Hepatocyte (in vitro differentiated cells): ENCODE results near the gene XYLB. TPM values are rescaled to one million over a fixed set of nuclear protein-coding genes. Genes with fewer than 3 reads are reported as not detected.

ENCODE experiments used
- DNase-seq: peaks from one replicate; pipeline ENCODE4 v3.0.0-alpha.2; 2016; ENCODE audit warnings: low spot score
- H2AFZ ChIP-seq: fragments of 200-600 bp; sonication (generic); 2 replicates; pipeline ENCODE4 v1.6.0; 2016; ENCODE audit warnings: antibody characterized with exemption, mild to moderate bottlenecking
- H3K27ac ChIP-seq: fragments of 200-600 bp; sonication (generic); 2 replicates; pipeline ENCODE4 v1.5.1; 2016; ENCODE audit warnings: mild to moderate bottlenecking
- H3K27me3 ChIP-seq: fragments of 200-600 bp; sonication (generic); 2 replicates; pipeline ENCODE4 v1.6.1; 2016
- H3K36me3 ChIP-seq: fragments of 200-600 bp; sonication (generic); replicated peaks from 2 replicates; pipeline ENCODE4 v1.5.1; 2016; ENCODE audit warnings: low read depth; ENCODE audit not compliant: insufficient read depth
- H3K4me1 ChIP-seq: fragments of 200-600 bp; sonication (generic); 2 replicates; pipeline ENCODE4 v1.5.1; 2016; ENCODE audit warnings: mild to moderate bottlenecking, moderate library complexity; ENCODE audit not compliant: insufficient read depth
- H3K4me2 ChIP-seq: fragments of 200-600 bp; sonication (generic); 2 replicates; pipeline ENCODE4 v1.6.0; 2016
- H3K4me3 ChIP-seq: fragments of 200-600 bp; sonication (generic); 2 replicates; pipeline ENCODE4 v1.5.1; 2016; ENCODE audit warnings: mild to moderate bottlenecking
- H3K79me2 ChIP-seq: fragments of 200-600 bp; sonication (generic); 2 replicates; pipeline ENCODE4 v1.6.0; 2017; ENCODE audit warnings: mild to moderate bottlenecking
- H3K9me2 ChIP-seq: fragments of 200-600 bp; sonication (generic); replicated peaks from 2 replicates; pipeline ENCODE4 v1.6.0; 2017; ENCODE audit warnings: mild to moderate bottlenecking; ENCODE audit not compliant: insufficient read depth
- H3K9me3 ChIP-seq: fragments of 200-600 bp; sonication (generic); 2 replicates; pipeline ENCODE4 v1.5.1; 2016; ENCODE audit warnings: low read depth, mild to moderate bottlenecking
- H4K20me1 ChIP-seq: fragments of 200-600 bp; sonication (generic); 2 replicates; pipeline ENCODE4 v1.6.0; 2016; ENCODE audit warnings: mild to moderate bottlenecking; ENCODE audit not compliant: insufficient read depth, poor library complexity, severe bottlenecking
- EZH2 ChIP-seq: fragments of 200-600 bp; sonication (generic); IDR thresholded peaks from 2 replicates; pipeline ENCODE4 v1.6.1; 2016; ENCODE audit warnings: antibody characterized with exemption, mild to moderate bottlenecking, borderline replicate concordance
- EZH2phosphoT487 ChIP-seq: fragments of 200-600 bp; sonication (generic); IDR thresholded peaks from one replicate; pipeline ENCODE4 v1.6.1; 2018; ENCODE audit warnings: antibody characterized with exemption, mild to moderate bottlenecking, low read depth, moderate library complexity; ENCODE audit not compliant: unreplicated experiment, severe bottlenecking
- WGBS: methylation state at CpG from one replicate; pipeline ENCODE4 v1.1.6; 2016; ENCODE audit warnings: low lambda C conversion rate; ENCODE audit errors: missing lambda C conversion rate; 5-methylcytosine and 5-hydroxymethylcytosine counted together
- polyA plus RNA-seq: library from polyadenylated mRNA; unstranded; fragments of >200 nt; fragmentation: Nextera tagmentation; extraction: Ambion mirVana; gene quantifications from 2 replicates; pipeline ENCODE4 v1.2.1, GENCODE V29; 2016
- total RNA-seq: library from RNA; depleted of rRNA; stranded (reverse); fragments of >200 nt; gene quantifications from 2 replicates; pipeline ENCODE4 v1.2.3, GENCODE V29; 2014
- TF ChIP-seq, protein P1 (sequence below): fragments of 200-600 bp; sonication (generic); IDR thresholded peaks from 2 replicates; pipeline ENCODE4 v1.5.1; 2016; ENCODE audit warnings: antibody characterized with exemption, mild to moderate bottlenecking; ENCODE audit not compliant: poor library complexity

The XYLB gene
- total and polyA plus RNA-seq, 2 experiments from 2014 or later: 8.2 to 12.5 TPM

DNA sequence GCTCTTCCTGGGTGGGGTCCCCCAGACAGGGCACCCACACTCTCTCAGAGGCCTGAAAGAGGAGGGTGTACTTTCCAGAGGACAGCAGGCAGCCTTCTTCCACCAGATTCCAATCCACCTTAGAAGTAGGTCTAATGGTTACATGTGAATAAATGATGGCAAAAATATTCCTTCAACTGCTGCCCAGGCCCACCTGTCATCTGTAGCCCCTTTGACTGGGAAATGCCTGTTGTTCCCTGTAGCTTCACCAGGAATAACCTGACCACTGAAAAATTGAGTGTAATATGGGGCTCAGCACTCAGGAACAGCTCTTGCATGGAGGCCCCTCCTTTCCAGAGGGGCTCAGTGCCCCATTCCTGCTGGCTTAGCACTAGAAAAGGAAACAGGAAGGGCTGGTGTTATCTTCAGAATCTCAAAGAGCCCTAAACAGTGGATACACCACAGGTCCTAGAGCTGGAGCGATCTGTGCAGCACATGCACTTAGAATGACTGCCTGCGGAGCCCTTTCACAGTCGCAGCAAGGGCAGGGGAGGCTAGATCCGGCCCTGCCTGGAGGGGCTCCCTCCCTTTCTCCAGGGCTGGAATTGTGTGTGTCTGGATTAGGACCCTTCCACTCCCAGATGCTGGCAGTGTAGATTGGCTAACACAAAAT lies 32.3 kb upstream of the XYLB start:
- no peak for DNase-seq
- no peak for TF ChIP-seq EZH2
- TF ChIP-seq EZH2phosphoT487: no peak
- no peak overlapping the region for H3K4me2 ChIP-seq
- no peaks in the 10 kb centered on the region for H3K79me2 ChIP-seq
- H3K9me3 ChIP-seq: no peaks in the 10 kb centered on the region
- no peak overlapping the region for H2AFZ ChIP-seq
- no peaks in the 10 kb centered on the region for H3K4me1 ChIP-seq
- no peaks in the 10 kb centered on the region for H3K27me3 ChIP-seq
- H3K9me2 ChIP-seq: no peaks in the 10 kb centered on the region
- H3K27ac ChIP-seq: no peak overlapping the region
- no peaks in the 10 kb centered on the region for H4K20me1 ChIP-seq
- no peak overlapping the region for H3K4me3 ChIP-seq
- 42% methylated on average over 4 of the region's 4 CpGs for WGBS
- H3K36me3 ChIP-seq: no peaks in the 10 kb centered on the region

DNA sequence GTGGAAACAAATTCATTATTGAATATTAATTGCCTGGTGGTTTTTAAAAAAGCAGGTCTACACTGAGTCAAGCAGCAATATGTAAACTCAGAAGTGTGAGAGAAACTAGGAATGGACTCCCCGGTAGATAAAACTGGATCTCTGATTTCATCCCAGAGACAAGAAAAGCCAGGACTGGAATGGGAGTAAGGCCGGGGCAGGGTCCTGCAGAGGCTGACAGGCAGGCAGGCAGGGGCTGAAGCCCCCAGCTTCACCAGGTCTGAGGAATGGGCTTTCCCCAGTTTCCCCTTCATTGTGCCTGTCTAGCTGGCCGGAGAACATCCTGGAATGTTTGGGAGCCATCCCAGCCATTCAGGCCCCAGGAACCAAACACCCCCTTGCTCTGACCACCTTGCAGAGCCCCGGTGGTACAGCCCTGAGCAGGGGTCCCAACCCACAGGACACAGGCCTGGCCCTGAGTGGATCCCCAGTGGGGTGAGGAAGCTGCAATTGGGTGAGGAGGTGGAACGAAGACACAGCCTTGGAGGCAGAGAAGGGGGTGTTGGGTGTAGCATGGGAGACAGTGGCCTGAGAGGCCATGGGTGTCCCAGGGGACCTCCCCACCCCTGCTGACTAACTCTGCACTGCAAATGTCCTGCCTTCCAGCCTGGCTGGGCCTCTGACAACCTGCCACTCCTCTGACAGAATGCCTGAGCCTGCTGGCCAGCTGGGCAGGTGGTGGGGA lies 31.7 kb upstream of the XYLB start:
- H3K9me2 ChIP-seq: no peaks in the 10 kb centered on the region
- no peaks in the 10 kb centered on the region for H3K27me3 ChIP-seq
- 67% methylated on average over 5 of the region's 5 CpGs for WGBS
- H3K4me2 ChIP-seq: no peak overlapping the region
- TF ChIP-seq, protein P1, sequence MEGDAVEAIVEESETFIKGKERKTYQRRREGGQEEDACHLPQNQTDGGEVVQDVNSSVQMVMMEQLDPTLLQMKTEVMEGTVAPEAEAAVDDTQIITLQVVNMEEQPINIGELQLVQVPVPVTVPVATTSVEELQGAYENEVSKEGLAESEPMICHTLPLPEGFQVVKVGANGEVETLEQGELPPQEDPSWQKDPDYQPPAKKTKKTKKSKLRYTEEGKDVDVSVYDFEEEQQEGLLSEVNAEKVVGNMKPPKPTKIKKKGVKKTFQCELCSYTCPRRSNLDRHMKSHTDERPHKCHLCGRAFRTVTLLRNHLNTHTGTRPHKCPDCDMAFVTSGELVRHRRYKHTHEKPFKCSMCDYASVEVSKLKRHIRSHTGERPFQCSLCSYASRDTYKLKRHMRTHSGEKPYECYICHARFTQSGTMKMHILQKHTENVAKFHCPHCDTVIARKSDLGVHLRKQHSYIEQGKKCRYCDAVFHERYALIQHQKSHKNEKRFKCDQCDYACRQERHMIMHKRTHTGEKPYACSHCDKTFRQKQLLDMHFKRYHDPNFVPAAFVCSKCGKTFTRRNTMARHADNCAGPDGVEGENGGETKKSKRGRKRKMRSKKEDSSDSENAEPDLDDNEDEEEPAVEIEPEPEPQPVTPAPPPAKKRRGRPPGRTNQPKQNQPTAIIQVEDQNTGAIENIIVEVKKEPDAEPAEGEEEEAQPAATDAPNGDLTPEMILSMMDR: no peak
- TF ChIP-seq EZH2 (no peak), EZH2phosphoT487 (no peak)
- H4K20me1 ChIP-seq: no peaks in the 10 kb centered on the region
- H3K4me1 ChIP-seq: no peaks in the 10 kb centered on the region
- no peaks in the 10 kb centered on the region for H3K36me3 ChIP-seq
- no peak for DNase-seq
- H2AFZ ChIP-seq: no peak overlapping the region
- no peak overlapping the region for H3K27ac ChIP-seq
- H3K79me2 ChIP-seq: no peaks in the 10 kb centered on the region
- no peak overlapping the region for H3K4me3 ChIP-seq
- no peaks in the 10 kb centered on the region for H3K9me3 ChIP-seq

GRCh38 chr3:38315488-38316230 lies 30.9 kb upstream of the XYLB start:
- H3K4me3 ChIP-seq: no peak overlapping the region

More at GRCh38 chr3:38315488-38316230, 30.9 kb upstream of the XYLB start:
- no peak for DNase-seq
- no peaks in the 10 kb centered on the region for H3K36me3 ChIP-seq
- no peak overlapping the region for H3K27ac ChIP-seq
- no peaks in the 10 kb centered on the region for H4K20me1 ChIP-seq
- H3K4me1 ChIP-seq: no peaks in the 10 kb centered on the region
- no peaks in the 10 kb centered on the region for H3K79me2 ChIP-seq
- no peaks in the 10 kb centered on the region for H3K9me3 ChIP-seq
- no peaks in the 10 kb centered on the region for H3K27me3 ChIP-seq
- no peak overlapping the region for H2AFZ ChIP-seq
- H3K9me2 ChIP-seq: no peaks in the 10 kb centered on the region
- TF ChIP-seq, protein P1: no peak
- TF ChIP-seq EZH2phosphoT487 (no peak), EZH2 (no peak)
- WGBS: 78% methylated on average over 10 of the region's 10 CpGs
- H3K4me2 ChIP-seq: no peak overlapping the region
